Measurements from ENCODE around the gene FAM118B. TPM values are rescaled to one million over a fixed set of nuclear protein-coding genes. Genes with fewer than 3 reads are reported as not detected.

Gene FAM118B
- total and polyA plus RNA-seq, 8 donors, result 6.9 to 50.7 (median 23.5) TPM

DNA sequence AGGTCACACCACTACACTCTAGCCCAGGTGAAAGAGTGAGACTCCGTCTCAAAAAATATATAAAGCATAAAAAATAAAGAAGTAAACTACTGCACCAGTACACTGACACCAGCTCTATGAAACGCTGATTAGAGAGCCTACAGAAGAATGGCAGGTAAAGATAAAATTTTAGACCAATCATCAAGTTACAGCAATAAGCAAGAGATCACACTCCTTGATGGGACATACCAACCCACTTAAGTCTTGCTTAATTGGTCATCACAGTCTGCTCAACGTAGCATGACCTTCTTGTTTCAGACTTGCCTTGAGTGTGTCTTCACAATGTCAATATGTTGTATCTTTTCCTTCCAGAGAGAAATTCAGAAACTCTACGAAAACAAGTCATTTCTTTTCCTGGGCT lies 44.6 kb downstream of the FAM118B start:
- WGBS, 5 donors, result 85 to 93% (median 91%) methylated on average over 4 of the region's 4 CpGs

GRCh38 chr11:126257144-126257543 lies 45.6 kb downstream of the FAM118B start:
- Histone ChIP-seq H3K9me3 (no peaks in the 10 kb centered on the region), H3K4me1 (peaks cover 0 to 9% (median 3%) of the 10 kb centered on the region in 4 donors), H3K4me3 (no peak overlapping the region), H3K36me3 (peaks cover 20 to 83% (median 75%) of the 10 kb centered on the region in 4 donors), H3K27ac (no peak overlapping the region), H3K27me3 (no peaks in the 10 kb centered on the region)
- no peak for TF ChIP-seq POLR2A (IDR thresholded peaks at IDR 0.05)
- TF ChIP-seq EP300 (IDR thresholded peaks at IDR 0.05), result no peak
- TF ChIP-seq, protein P1, sequence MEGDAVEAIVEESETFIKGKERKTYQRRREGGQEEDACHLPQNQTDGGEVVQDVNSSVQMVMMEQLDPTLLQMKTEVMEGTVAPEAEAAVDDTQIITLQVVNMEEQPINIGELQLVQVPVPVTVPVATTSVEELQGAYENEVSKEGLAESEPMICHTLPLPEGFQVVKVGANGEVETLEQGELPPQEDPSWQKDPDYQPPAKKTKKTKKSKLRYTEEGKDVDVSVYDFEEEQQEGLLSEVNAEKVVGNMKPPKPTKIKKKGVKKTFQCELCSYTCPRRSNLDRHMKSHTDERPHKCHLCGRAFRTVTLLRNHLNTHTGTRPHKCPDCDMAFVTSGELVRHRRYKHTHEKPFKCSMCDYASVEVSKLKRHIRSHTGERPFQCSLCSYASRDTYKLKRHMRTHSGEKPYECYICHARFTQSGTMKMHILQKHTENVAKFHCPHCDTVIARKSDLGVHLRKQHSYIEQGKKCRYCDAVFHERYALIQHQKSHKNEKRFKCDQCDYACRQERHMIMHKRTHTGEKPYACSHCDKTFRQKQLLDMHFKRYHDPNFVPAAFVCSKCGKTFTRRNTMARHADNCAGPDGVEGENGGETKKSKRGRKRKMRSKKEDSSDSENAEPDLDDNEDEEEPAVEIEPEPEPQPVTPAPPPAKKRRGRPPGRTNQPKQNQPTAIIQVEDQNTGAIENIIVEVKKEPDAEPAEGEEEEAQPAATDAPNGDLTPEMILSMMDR (IDR thresholded peaks at IDR 0.05), result no peak
- no peak for TF ChIP-seq POLR2AphosphoS5 (IDR thresholded peaks at IDR 0.05)
- intact Hi-C loops (cut with DNase I; ENCODE audit: low total_unique reads), result no loop called here
- WGBS, 5 donors, result 89 to 97% (median 92%) methylated on average over 2 of the region's 2 CpGs
- DNase-seq, result no peak

More for the DNA sequence above, 44.6 kb downstream of the FAM118B start:
- no peak overlapping the region for H3K27ac ChIP-seq
- H3K36me3 ChIP-seq, result peaks cover 16 to 82% (median 71%) of the 10 kb centered on the region in 4 donors
- TF ChIP-seq EP300 (IDR thresholded peaks at IDR 0.05), result no peak
- no peak for TF ChIP-seq POLR2A (IDR thresholded peaks at IDR 0.05)
- no peak for TF ChIP-seq POLR2AphosphoS5 (IDR thresholded peaks at IDR 0.05)
- TF ChIP-seq, protein P1 (IDR thresholded peaks at IDR 0.05), result no peak
- H3K27me3 ChIP-seq, result no peaks in the 10 kb centered on the region
- no peaks in the 10 kb centered on the region for H3K9me3 ChIP-seq
- no peak overlapping the region for H3K4me3 ChIP-seq
- no peak for DNase-seq
- peaks cover 0 to 9% (median 3%) of the 10 kb centered on the region in 4 donors for H3K4me1 ChIP-seq
- intact Hi-C loops (cut with DNase I; ENCODE audit: low total_unique reads), result no loop called here

- H3K9me3 ChIP-seq, result no peaks in the 10 kb centered on the region
- H3K27me3 ChIP-seq, result no peaks in the 10 kb centered on the region
- H3K4me1 ChIP-seq, result peaks cover 0 to 6% (median 2%) of the 10 kb centered on the region in 4 donors
- H3K4me3 ChIP-seq, result no peak overlapping the region
- H3K27ac ChIP-seq, result no peak overlapping the region
- WGBS, 5 donors, result 76 to 87% (median 83%) methylated on average over 2 of the region's 2 CpGs
- H3K36me3 ChIP-seq, result peaks cover 26 to 84% (median 76%) of the 10 kb centered on the region in 4 donors
- no peak for DNase-seq
- TF ChIP-seq, protein P1 (IDR thresholded peaks at IDR 0.05), result no peak
- no peak for TF ChIP-seq EP300 (IDR thresholded peaks at IDR 0.05)
- TF ChIP-seq POLR2A (IDR thresholded peaks at IDR 0.05), result no peak
- no peak for TF ChIP-seq POLR2AphosphoS5 (IDR thresholded peaks at IDR 0.05)
- intact Hi-C loops (cut with DNase I; ENCODE audit: low total_unique reads), result no loop called here
Observed at GRCh38 chr11:126257764-126258163, 46.2 kb downstream of the FAM118B start.

GRCh38 chr11:126262216-126262615 lies 50.6 kb downstream of the FAM118B start:
- TF ChIP-seq POLR2AphosphoS5 (IDR thresholded peaks at IDR 0.05) (no peak), POLR2A (IDR thresholded peaks at IDR 0.05) (no peak), EP300 (IDR thresholded peaks at IDR 0.05) (no peak)
- TF ChIP-seq, protein P1 (IDR thresholded peaks at IDR 0.05), result no peak
- Histone ChIP-seq H3K27me3 (no peaks in the 10 kb centered on the region), H3K27ac (no peak overlapping the region), H3K4me1 (peaks cover 0 to 16% (median 13%) of the 10 kb centered on the region in 4 donors), H3K4me3 (no peak overlapping the region), H3K9me3 (no peaks in the 10 kb centered on the region), H3K36me3 (peaks cover 61 to 89% (median 80%) of the 10 kb centered on the region in 4 donors)
- WGBS, 5 donors, result 83 to 95% (median 88%) methylated on average over 6 of the region's 6 CpGs
- intact Hi-C loops (cut with DNase I; ENCODE audit: low total_unique reads), result no loop called here
- no peak for DNase-seq

Data from stomach (tissue), 9 donors.